Neural crest cell (in vitro differentiated cells): Measurements from ENCODE around the gene RASAL2. TPM values are rescaled to one million over a fixed set of nuclear protein-coding genes. Genes with fewer than 3 reads are reported as not detected.
"Not testable (repeated sequence)": the region's sequence is repeated elsewhere in the genome, so short reads cannot be mapped to it uniquely, and the experiment has no call there.

Experiments used
- DNase-seq: peaks from one replicate; pipeline ENCODE4 v3.0.0; 2021; ENCODE audit warnings: low read depth, mixed read lengths, low spot score
- H3K27ac Mint-ChIP-seq: one replicate; pipeline ENCODE4 v1.8.0; 2021; ENCODE audit warnings: mild to moderate bottlenecking, mixed read lengths; ENCODE audit not compliant: unreplicated experiment
- H3K27me3 Mint-ChIP-seq: 2 replicates; pipeline ENCODE4 v1.8.0; 2021; ENCODE audit warnings: low read depth, mild to moderate bottlenecking, mixed read lengths
- H3K36me3 Mint-ChIP-seq: 2 replicates; pipeline ENCODE4 v1.8.0; 2021; ENCODE audit warnings: low read depth, mild to moderate bottlenecking, mixed read lengths
- H3K4me1 Mint-ChIP-seq: 2 replicates; pipeline ENCODE4 v1.8.0; 2021; ENCODE audit warnings: mixed read lengths
- H3K4me3 Mint-ChIP-seq: one replicate; pipeline ENCODE4 v1.8.0; 2021; ENCODE audit warnings: mild to moderate bottlenecking, mixed read lengths
- H3K9me3 Mint-ChIP-seq: 2 replicates; pipeline ENCODE4 v1.8.0; 2021; ENCODE audit warnings: mixed read lengths
- CTCF ChIP-seq: fragments of 200-600 bp; sonication (generic); conservative IDR thresholded peaks from 2 replicates; pipeline ENCODE4 v1.5.0; 2021; ENCODE audit warnings: antibody characterized with exemption, mild to moderate bottlenecking
- total RNA-seq: library from RNA; stranded (reverse); gene quantifications from 2 replicates; pipeline ENCODE4 v1.2.1, GENCODE V29; 2021

The RASAL2 gene
- total RNA-seq, 1 donor from 2014 or later, result 20.9 TPM

DNA sequence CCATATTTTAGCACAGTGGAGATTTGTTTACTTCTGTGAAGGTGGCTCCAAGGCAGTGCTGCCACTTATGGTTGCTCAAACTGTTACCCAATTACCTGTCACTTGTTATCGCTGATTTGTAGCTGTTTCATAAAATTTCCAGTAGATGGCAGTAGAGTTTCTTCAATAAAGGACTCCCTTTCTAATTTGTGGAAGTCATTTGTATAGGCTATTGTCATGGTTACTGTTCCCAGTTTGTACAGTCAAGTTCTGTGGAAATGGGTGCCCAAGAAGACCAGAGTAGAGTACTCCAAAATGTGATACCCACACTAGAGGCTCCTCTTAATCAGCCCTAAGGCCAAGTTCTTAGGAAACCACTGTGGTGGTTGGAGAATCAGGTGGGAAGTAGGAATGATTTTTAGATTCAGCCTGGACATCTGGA lies 216.8 kb downstream of the RASAL2 start:
- Mint-ChIP-seq H3K4me1 (peaks cover 20% of the 10 kb centered on the region), H3K9me3 (peaks cover under 1% of the 10 kb centered on the region), H3K36me3 (no peaks in the 10 kb centered on the region), H3K27ac (peak overlapping the region; percentile 44), H3K27me3 (no peaks in the 10 kb centered on the region), H3K4me3 (no peak overlapping the region)
- peak; percentile 90 for TF ChIP-seq CTCF
- no peak for DNase-seq

DNA sequence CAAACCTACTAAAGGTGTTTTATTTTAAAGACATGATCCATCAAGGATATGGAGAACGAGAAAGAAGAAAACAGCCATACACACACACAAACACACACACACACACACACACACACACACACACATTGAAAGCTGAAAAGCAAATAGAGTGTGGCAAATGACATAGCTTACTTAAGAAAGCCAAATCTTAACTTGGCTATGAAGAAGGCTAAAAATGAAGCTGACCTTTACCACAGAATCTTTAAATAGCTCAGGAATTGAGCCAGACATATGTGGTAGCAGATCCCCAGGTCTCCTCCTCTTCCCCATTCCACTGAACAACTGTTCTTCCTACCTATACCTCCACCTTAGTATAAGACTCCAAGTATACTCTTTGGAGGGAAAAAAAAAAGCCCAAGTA lies 217.3 kb downstream of the RASAL2 start:
- Mint-ChIP-seq H3K4me3 (no peak overlapping the region), H3K27ac (peak overlapping the region; percentile 44), H3K27me3 (no peaks in the 10 kb centered on the region), H3K4me1 (peaks cover 20% of the 10 kb centered on the region), H3K36me3 (no peaks in the 10 kb centered on the region), H3K9me3 (no peaks in the 10 kb centered on the region)
- no peak for TF ChIP-seq CTCF
- no peak for DNase-seq

DNA sequence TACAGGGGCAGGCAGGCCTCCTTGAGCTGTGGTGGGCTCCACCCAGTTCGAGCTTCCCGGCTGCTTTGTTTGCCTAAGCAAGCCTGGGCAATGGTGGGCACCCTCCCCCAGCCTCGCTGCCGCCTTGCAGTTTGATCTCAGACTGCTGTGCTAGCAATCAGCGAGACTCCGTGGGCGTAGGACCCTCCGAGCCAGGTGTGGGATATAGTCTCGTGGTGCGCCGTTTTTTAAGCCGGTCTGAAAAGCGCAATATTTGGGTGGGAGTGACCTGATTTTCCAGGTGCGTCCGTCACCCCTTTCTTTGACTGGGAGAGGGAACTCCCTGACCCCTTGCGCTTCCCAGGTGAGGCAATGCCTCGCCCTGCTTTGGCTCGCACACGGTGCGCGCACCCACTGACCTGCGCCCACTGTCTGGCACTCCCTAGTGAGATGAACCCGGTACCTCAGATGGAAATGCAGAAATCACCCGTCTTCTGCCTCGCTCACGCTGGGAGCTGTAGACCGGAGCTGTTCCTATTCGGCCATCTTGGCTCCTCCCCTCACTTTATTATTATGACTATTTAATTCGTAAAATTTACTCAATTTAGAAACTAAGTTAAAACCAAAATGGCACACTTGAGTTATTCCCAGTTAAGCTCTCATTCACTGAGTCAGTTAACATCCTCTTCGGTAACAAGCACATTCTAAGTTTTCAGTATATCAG lies 226.5 kb downstream of the RASAL2 start:
- H3K36me3 Mint-ChIP-seq, H3K27me3 Mint-ChIP-seq, H3K9me3 Mint-ChIP-seq: not testable (repeated sequence)
- peak overlapping the region; percentile 97 for H3K27ac Mint-ChIP-seq
- DNase-seq, result peak; percentile 21
- peak overlapping the region; percentile 90 for H3K4me3 Mint-ChIP-seq
- H3K4me1 Mint-ChIP-seq, result peaks cover 12% of the 10 kb centered on the region

GRCh38 chr1:178323067-178323466 lies 229.2 kb downstream of the RASAL2 start:
- Mint-ChIP-seq H3K9me3 (no peaks in the 10 kb centered on the region), H3K36me3 (peaks cover 3% of the 10 kb centered on the region), H3K27me3 (no peaks in the 10 kb centered on the region), H3K4me3 (peak overlapping the region; percentile 54), H3K4me1 (peaks cover 12% of the 10 kb centered on the region), H3K27ac (no peak overlapping the region)
- DNase-seq, result no peak
- no peak for TF ChIP-seq CTCF

DNA sequence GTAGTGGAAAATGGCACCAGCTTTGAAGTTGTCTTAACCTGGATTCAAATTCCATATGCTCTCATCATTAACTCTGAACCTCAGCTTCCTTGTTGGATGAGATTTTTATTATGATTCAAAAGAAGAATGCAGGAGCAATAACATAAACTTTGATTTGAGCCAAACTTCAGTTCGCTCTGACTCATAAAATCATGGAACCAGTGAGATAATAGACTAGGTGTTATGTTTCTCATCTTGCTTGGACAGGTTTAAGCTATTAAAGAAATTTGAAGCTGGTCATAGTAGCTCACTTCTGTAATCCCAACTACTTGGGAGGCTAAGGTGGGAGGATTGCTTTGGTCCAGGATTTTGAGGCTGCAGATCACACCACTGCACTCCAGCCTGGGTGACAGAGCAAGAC lies 230.1 kb downstream of the RASAL2 start:
- no peak overlapping the region for H3K4me3 Mint-ChIP-seq
- H3K27me3 Mint-ChIP-seq, result no peaks in the 10 kb centered on the region
- no peak for TF ChIP-seq CTCF
- no peak for DNase-seq
- peaks cover 3% of the 10 kb centered on the region for H3K36me3 Mint-ChIP-seq
- H3K9me3 Mint-ChIP-seq, result no peaks in the 10 kb centered on the region
- H3K27ac Mint-ChIP-seq, result no peak overlapping the region
- H3K4me1 Mint-ChIP-seq, result peaks cover 12% of the 10 kb centered on the region

DNA sequence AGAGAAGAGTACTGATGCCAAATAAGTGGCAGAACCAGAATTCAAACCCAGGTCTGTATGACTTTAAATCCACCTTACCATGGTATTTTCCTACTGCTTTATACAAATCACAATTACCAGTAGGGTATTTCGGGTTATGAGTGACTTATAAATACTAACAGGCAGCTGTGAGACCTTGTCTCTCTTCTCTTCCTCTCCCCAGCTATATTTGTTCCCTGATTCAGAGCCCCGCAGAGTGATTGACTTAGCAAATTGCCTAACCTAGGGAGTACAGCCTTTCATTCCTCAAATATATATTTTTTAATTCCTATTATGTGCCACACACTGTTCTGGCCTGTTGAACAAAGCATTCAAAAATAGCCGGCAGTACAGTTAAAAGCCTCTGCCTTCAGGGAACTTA lies 234.8 kb downstream of the RASAL2 start:
- H3K27ac Mint-ChIP-seq, result no peak overlapping the region
- no peaks in the 10 kb centered on the region for H3K36me3 Mint-ChIP-seq
- H3K4me1 Mint-ChIP-seq, result no peaks in the 10 kb centered on the region
- H3K27me3 Mint-ChIP-seq, result no peaks in the 10 kb centered on the region
- H3K9me3 Mint-ChIP-seq, result no peaks in the 10 kb centered on the region
- DNase-seq, result no peak
- no peak for TF ChIP-seq CTCF
- H3K4me3 Mint-ChIP-seq, result no peak overlapping the region
